ENCODE measurements around the gene IFI6. TPM values are rescaled to one million over a fixed set of nuclear protein-coding genes. Genes with fewer than 3 reads are reported as not detected.

The IFI6 gene
- total and polyA plus RNA-seq, 2 of the 8 experiments (the other 6 are each of a cell fraction or from before 2014, with no cell fraction given): 6.1 to 13.2 TPM

- TF ChIP-seq ATF2 (IDR thresholded peaks at IDR 0.05; ENCODE audit: low read length) (peak; percentile 77; the same call in 1 of the 2 replicates), ATF3 (IDR thresholded peaks at IDR 0.05; ENCODE audit: insufficient read depth, low read depth, low read length) (no peak), YY1 (IDR thresholded peaks at IDR 0.05; ENCODE audit: low read depth, low read length) (0 out of 2 replicates have a peak, but pooled peaks have one; percentile 15), CHD2 (IDR thresholded peaks at IDR 0.05; ENCODE audit: low read length) (peak; percentile 41; the same call in 1 of the 2 replicates), PHF8 (conservative IDR thresholded peaks at IDR 0.05; ENCODE audit: low read depth, low read length) (no peak), JUN (IDR thresholded peaks at IDR 0.05; ENCODE audit: low read depth, low read length) (no peak), BCL11A (IDR thresholded peaks at IDR 0.05; ENCODE audit: low read depth in 2 of 2, low read length in 2 of 2) (no peak), MAX (IDR thresholded peaks at IDR 0.05) (no peak), EGR1 (IDR thresholded peaks at IDR 0.05; ENCODE audit: borderline replicate concordance, low read depth, low read length) (peak; percentile 56; the same call in 1 of the 2 replicates), RAD21 (IDR thresholded peaks at IDR 0.05 in 1 of 2, conservative IDR thresholded peaks at IDR 0.05 in 1 of 2; ENCODE audit: low read depth in 2 of 2, low read length in 2 of 2) (peak in 1 of 2 experiments; percentile 39; a peak in 2 of 4 replicates), SRF (IDR thresholded peaks at IDR 0.05; ENCODE audit: low read depth, low read length) (peak; percentile 96), SIN3A (conservative IDR thresholded peaks at IDR 0.05 in 1 of 2, IDR thresholded peaks at IDR 0.05 in 1 of 2; ENCODE audit: low read depth in 1 of 2, low read length in 2 of 2) (peak; percentile 68 to 77; a peak in 2 of 4 replicates), POLR2AphosphoS5 (IDR thresholded peaks at IDR 0.05; ENCODE audit: low read depth, low read length) (no peak), SAP30 (IDR thresholded peaks at IDR 0.05; ENCODE audit: insufficient read depth, insufficient replicate concordance, low read length) (no peak), CREB1 (IDR thresholded peaks at IDR 0.05) (peak; percentile 28; the same call in 1 of the 2 replicates)
Observed at GRCh38 chr1:27656157-27656893, 15.7 kb downstream of the IFI6 start (continued).

Data from H1 (cell line).